ENCODE measurements around the gene PIF1.
A peak's percentile ranks its signal among the peaks of the same experiment; 100 is the strongest.

The PIF1 gene

GRCh38 chr15:64859226-64859625, 33.8 kb upstream of the PIF1 start:
- peaks cover 34 to 36% of the 10 kb centered on the region in 2 donors for H3K36me3 ChIP-seq (ENCODE audit: control insufficient read depth in 2 of 2, insufficient read depth in 2 of 2, low read length in 2 of 2)
- peaks cover 55% of the 10 kb centered on the region for H3K4me1 ChIP-seq (ENCODE audit: control insufficient read depth, insufficient read depth, low read length)
- no peaks in the 10 kb centered on the region for H3K27me3 ChIP-seq (ENCODE audit: control insufficient read depth in 1 of 2, insufficient read depth in 2 of 2, low read length in 2 of 2)
- H3K27ac ChIP-seq (ENCODE audit: low read length) = no peak overlapping the region
- no peak overlapping the region for H3K9ac ChIP-seq (ENCODE audit: low read length in 2 of 2)
- no peaks in the 10 kb centered on the region for H3K9me3 ChIP-seq (ENCODE audit: control insufficient read depth in 2 of 2, low read length in 2 of 2)
- no peak overlapping the region for H3K4me3 ChIP-seq (ENCODE audit: low read length in 2 of 2)

GRCh38 chr15:64858021-64858575, 32.7 kb upstream of the PIF1 start:
- H3K9ac ChIP-seq (ENCODE audit: low read length in 2 of 2) = peak overlapping the region in 1 of 2 donors; percentile 29
- H3K27me3 ChIP-seq (ENCODE audit: control insufficient read depth in 1 of 2, insufficient read depth in 2 of 2, low read length in 2 of 2) = no peaks in the 10 kb centered on the region
- H3K4me3 ChIP-seq (ENCODE audit: low read length in 2 of 2) = no peak overlapping the region
- H3K36me3 ChIP-seq (ENCODE audit: control insufficient read depth in 2 of 2, insufficient read depth in 2 of 2, low read length in 2 of 2) = peaks cover 32 to 36% of the 10 kb centered on the region in 2 donors
- H3K27ac ChIP-seq (ENCODE audit: low read length) = peak overlapping the region; percentile 46
- H3K9me3 ChIP-seq (ENCODE audit: control insufficient read depth in 2 of 2, low read length in 2 of 2) = no peaks in the 10 kb centered on the region
- H3K4me1 ChIP-seq (ENCODE audit: control insufficient read depth, insufficient read depth, low read length) = peaks cover 63% of the 10 kb centered on the region

- H3K27ac ChIP-seq (ENCODE audit: low read length) = peak overlapping the region; percentile 67
- peak overlapping the region in 1 of 2 donors; percentile 40 for H3K4me3 ChIP-seq (ENCODE audit: low read length in 2 of 2)
- peaks cover 32 to 36% of the 10 kb centered on the region in 2 donors for H3K36me3 ChIP-seq (ENCODE audit: control insufficient read depth in 2 of 2, insufficient read depth in 2 of 2, low read length in 2 of 2)
- peaks cover 63% of the 10 kb centered on the region for H3K4me1 ChIP-seq (ENCODE audit: control insufficient read depth, insufficient read depth, low read length)
- H3K27me3 ChIP-seq (ENCODE audit: control insufficient read depth in 1 of 2, insufficient read depth in 2 of 2, low read length in 2 of 2) = no peaks in the 10 kb centered on the region
- peak overlapping the region in 1 of 2 donors; percentile 29 for H3K9ac ChIP-seq (ENCODE audit: low read length in 2 of 2)
- no peaks in the 10 kb centered on the region for H3K9me3 ChIP-seq (ENCODE audit: control insufficient read depth in 2 of 2, low read length in 2 of 2)
Observed at GRCh38 chr15:64857421-64857820, 32.0 kb upstream of the PIF1 start.

- Histone ChIP-seq H3K27me3 (ENCODE audit: control insufficient read depth in 1 of 2, insufficient read depth in 2 of 2, low read length in 2 of 2) (no peaks in the 10 kb centered on the region), H3K4me1 (ENCODE audit: control insufficient read depth, insufficient read depth, low read length) (peaks cover 71% of the 10 kb centered on the region), H3K9me3 (ENCODE audit: control insufficient read depth in 2 of 2, low read length in 2 of 2) (no peaks in the 10 kb centered on the region), H3K9ac (ENCODE audit: low read length in 2 of 2) (peak overlapping the region in 1 of 2 donors; percentile 29), H3K36me3 (ENCODE audit: control insufficient read depth in 2 of 2, insufficient read depth in 2 of 2, low read length in 2 of 2) (peaks cover 28 to 31% of the 10 kb centered on the region in 2 donors), H3K27ac (ENCODE audit: low read length) (peak overlapping the region; percentile 67), H3K4me3 (ENCODE audit: low read length in 2 of 2) (peak overlapping the region in 1 of 2 donors; percentile 40)
Observed at GRCh38 chr15:64856429-64857145, 31.1 kb upstream of the PIF1 start.

DNA sequence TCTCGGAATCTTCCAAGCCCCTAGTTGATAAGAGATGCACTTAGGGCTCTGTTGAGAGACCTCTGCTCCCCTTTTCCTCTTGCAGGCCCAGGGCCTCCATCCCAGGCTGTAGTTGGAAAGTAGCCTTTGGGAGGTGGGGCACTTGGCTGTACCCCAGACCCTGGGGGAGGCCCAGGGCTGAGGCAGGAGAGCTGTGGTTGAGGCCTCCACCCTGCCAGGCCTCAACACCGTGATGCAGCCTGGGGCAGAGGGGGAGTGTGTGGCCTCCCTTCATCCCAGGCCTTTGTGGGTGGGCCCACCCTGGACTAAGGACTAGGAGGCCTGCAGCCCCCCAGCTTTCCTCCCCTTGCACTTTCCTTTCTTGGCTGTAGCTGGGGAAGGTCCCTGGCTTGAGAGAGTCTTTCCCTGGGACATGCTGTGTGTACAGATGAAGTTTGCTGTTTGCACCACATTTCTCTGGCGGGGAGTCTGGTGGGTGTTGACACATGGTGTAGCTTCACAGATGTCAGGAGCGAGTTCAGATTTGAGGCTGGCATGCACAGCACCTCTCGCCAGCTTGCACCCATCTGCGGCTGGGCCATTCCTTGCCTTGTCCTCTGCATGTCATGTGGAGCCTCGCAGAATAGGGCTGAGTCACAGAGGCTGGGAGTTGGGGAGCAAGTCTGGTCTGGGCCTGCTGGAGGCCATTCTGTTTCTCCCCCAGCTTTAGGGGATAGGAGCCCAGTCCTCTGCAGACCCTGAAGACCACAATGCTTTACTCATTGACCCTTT, 29.9 kb upstream of the PIF1 start:
- H3K4me3 ChIP-seq (ENCODE audit: low read length in 2 of 2) = no peak overlapping the region
- peaks cover 79% of the 10 kb centered on the region for H3K4me1 ChIP-seq (ENCODE audit: control insufficient read depth, insufficient read depth, low read length)
- peak overlapping the region; percentile 67 for H3K27ac ChIP-seq (ENCODE audit: low read length)
- no peak overlapping the region for H3K9ac ChIP-seq (ENCODE audit: low read length in 2 of 2)
- no peaks in the 10 kb centered on the region for H3K9me3 ChIP-seq (ENCODE audit: control insufficient read depth in 2 of 2, low read length in 2 of 2)
- no peaks in the 10 kb centered on the region for H3K27me3 ChIP-seq (ENCODE audit: control insufficient read depth in 1 of 2, insufficient read depth in 2 of 2, low read length in 2 of 2)
- H3K36me3 ChIP-seq (ENCODE audit: control insufficient read depth in 2 of 2, insufficient read depth in 2 of 2, low read length in 2 of 2) = peaks cover 23 to 25% of the 10 kb centered on the region in 2 donors

GRCh38 chr15:64854526-64854925, 29.1 kb upstream of the PIF1 start:
- Histone ChIP-seq H3K9ac (ENCODE audit: low read length in 2 of 2) (peak overlapping the region in 1 of 2 donors; percentile 13), H3K27ac (ENCODE audit: low read length) (peak overlapping the region; percentile 41), H3K4me3 (ENCODE audit: low read length in 2 of 2) (peak overlapping the region in 1 of 2 donors; percentile 22), H3K36me3 (ENCODE audit: control insufficient read depth in 2 of 2, insufficient read depth in 2 of 2, low read length in 2 of 2) (peaks cover 17 to 21% of the 10 kb centered on the region in 2 donors), H3K4me1 (ENCODE audit: control insufficient read depth, insufficient read depth, low read length) (peaks cover 72% of the 10 kb centered on the region), H3K9me3 (ENCODE audit: control insufficient read depth in 2 of 2, low read length in 2 of 2) (no peaks in the 10 kb centered on the region), H3K27me3 (ENCODE audit: control insufficient read depth in 1 of 2, insufficient read depth in 2 of 2, low read length in 2 of 2) (no peaks in the 10 kb centered on the region)

GRCh38 chr15:64854041-64854440, 28.6 kb upstream of the PIF1 start:
- Histone ChIP-seq H3K27ac (ENCODE audit: low read length) (peak overlapping the region; percentile 41), H3K4me3 (ENCODE audit: low read length in 2 of 2) (no peak overlapping the region), H3K9ac (ENCODE audit: low read length in 2 of 2) (peak overlapping the region in 1 of 2 donors; percentile 13), H3K27me3 (ENCODE audit: control insufficient read depth in 1 of 2, insufficient read depth in 2 of 2, low read length in 2 of 2) (no peaks in the 10 kb centered on the region), H3K36me3 (ENCODE audit: control insufficient read depth in 2 of 2, insufficient read depth in 2 of 2, low read length in 2 of 2) (peaks cover 17 to 21% of the 10 kb centered on the region in 2 donors), H3K4me1 (ENCODE audit: control insufficient read depth, insufficient read depth, low read length) (peaks cover 69% of the 10 kb centered on the region), H3K9me3 (ENCODE audit: control insufficient read depth in 2 of 2, low read length in 2 of 2) (no peaks in the 10 kb centered on the region)

DNA sequence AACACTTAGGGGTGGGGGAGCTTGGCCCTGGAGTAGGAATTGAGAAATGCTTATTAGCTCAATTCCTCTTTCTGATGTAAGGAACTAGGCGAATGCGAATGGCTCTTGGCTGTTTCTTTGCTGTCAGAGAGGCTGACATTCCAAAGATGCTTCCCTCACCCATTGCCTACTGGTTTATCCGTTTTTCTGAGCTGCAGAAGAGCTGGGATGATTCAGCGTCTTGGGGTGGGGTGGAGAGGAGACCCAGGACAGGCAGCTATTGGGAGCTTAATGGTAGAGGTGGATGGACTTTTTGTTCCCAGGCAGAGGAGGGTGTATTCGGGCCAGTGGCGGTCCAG, 26.0 kb upstream of the PIF1 start:
- Histone ChIP-seq H3K36me3 (ENCODE audit: control insufficient read depth in 2 of 2, insufficient read depth in 2 of 2, low read length in 2 of 2) (peaks cover 17 to 21% of the 10 kb centered on the region in 2 donors), H3K4me3 (ENCODE audit: low read length in 2 of 2) (peak overlapping the region; percentile 43 to 47), H3K9ac (ENCODE audit: low read length in 2 of 2) (peak overlapping the region; percentile 36 to 39)

GRCh38 chr15:64850778-64851502, 25.5 kb upstream of the PIF1 start:
- H3K36me3 ChIP-seq (ENCODE audit: control insufficient read depth in 2 of 2, insufficient read depth in 2 of 2, low read length in 2 of 2) = peaks cover 13 to 21% of the 10 kb centered on the region in 2 donors
- H3K9ac ChIP-seq (ENCODE audit: low read length in 2 of 2) = peak overlapping the region; percentile 39 to 60
- H3K4me1 ChIP-seq (ENCODE audit: control insufficient read depth, insufficient read depth, low read length) = peaks cover 59% of the 10 kb centered on the region
- H3K9me3 ChIP-seq (ENCODE audit: control insufficient read depth in 2 of 2, low read length in 2 of 2) = no peaks in the 10 kb centered on the region
- peak overlapping the region; percentile 67 for H3K27ac ChIP-seq (ENCODE audit: low read length)
- peak overlapping the region in 1 of 2 donors; percentile 47 for H3K4me3 ChIP-seq (ENCODE audit: low read length in 2 of 2)
- no peaks in the 10 kb centered on the region for H3K27me3 ChIP-seq (ENCODE audit: control insufficient read depth in 1 of 2, insufficient read depth in 2 of 2, low read length in 2 of 2)

More for the DNA sequence above, 26.0 kb upstream of the PIF1 start:
- Histone ChIP-seq H3K27me3 (ENCODE audit: control insufficient read depth in 1 of 2, insufficient read depth in 2 of 2, low read length in 2 of 2) (no peaks in the 10 kb centered on the region), H3K9me3 (ENCODE audit: control insufficient read depth in 2 of 2, low read length in 2 of 2) (no peaks in the 10 kb centered on the region), H3K4me1 (ENCODE audit: control insufficient read depth, insufficient read depth, low read length) (peaks cover 61% of the 10 kb centered on the region), H3K27ac (ENCODE audit: low read length) (peak overlapping the region; percentile 67)
